HUES48 (cell line): ENCODE measurements around the gene RNF152.

Source experiments
- H3K27ac ChIP-seq: one replicate; pipeline ENCODE4 v1.7.0; 2013; ENCODE audit warnings: low read depth, low read length, inconsistent platforms
- H3K27me3 ChIP-seq: 2 replicates; pipeline ENCODE4 v1.6.1; 2013; ENCODE audit warnings: mild to moderate bottlenecking, low read length; ENCODE audit not compliant: control insufficient read depth, insufficient read depth
- H3K36me3 ChIP-seq: 2 replicates; pipeline ENCODE4 v1.6.1; 2013; ENCODE audit warnings: low read length; ENCODE audit not compliant: control insufficient read depth, insufficient read depth
- H3K4me1 ChIP-seq: 2 replicates; pipeline ENCODE4 v1.6.1; 2013; ENCODE audit warnings: mild to moderate bottlenecking, low read length; ENCODE audit not compliant: control insufficient read depth, insufficient read depth
- H3K4me3 ChIP-seq: 2 replicates; pipeline ENCODE4 v1.5.1; 2013; ENCODE audit warnings: mild to moderate bottlenecking, low read depth, low read length
- H3K9ac ChIP-seq: 2 replicates; pipeline ENCODE4 v1.6.1; 2013; ENCODE audit warnings: mild to moderate bottlenecking, low read depth, low read length, moderate library complexity
- H3K9me3 ChIP-seq: 2 replicates; pipeline ENCODE4 v1.6.1; 2013; ENCODE audit warnings: low read length; ENCODE audit not compliant: control insufficient read depth, insufficient read depth

RNF152 gene, protein sequence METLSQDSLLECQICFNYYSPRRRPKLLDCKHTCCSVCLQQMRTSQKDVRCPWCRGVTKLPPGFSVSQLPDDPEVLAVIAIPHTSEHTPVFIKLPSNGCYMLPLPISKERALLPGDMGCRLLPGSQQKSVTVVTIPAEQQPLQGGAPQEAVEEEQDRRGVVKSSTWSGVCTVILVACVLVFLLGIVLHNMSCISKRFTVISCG

DNA sequence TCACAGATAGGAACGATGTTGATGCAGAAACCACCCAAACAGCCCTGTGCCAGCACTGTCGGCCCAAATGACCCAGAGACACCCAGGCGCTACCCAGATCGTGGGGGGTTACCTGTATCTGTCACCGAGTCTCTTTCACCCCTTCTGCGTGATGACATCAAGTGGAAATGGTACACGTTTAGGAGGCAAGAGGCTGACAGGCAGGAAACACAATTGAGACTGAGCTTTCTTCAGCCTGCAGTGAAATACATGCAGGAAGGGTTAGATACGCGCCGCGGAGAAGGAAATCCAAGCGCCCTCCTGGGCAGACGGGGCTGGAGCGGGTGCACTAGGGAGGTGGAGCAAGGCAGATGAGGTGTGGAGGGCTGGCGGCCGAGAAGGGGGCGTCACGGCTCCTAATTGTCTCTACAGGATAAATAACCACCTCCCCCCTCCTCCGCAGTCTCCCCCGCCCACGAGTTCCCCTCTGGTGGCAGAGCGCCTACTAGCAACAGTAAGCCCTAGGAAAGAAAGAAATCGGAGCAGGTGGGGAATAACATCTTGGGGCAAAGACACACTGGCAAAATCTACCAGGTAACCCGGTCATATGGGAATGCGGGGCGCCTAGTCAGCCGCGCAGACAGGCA lies at the start of gene RNF152:
RNF152 (minus strand) TSS at position 325 of the 626 bp plus-strand sequence. CDS start 76,544 bp downstream, outside the sequence.
- H3K4me3 ChIP-seq: peak within 1 kb of the TSS; percentile 83
- H3K27ac ChIP-seq: no peak within 1 kb of the TSS
- H3K27me3 ChIP-seq: peaks cover 45% of the 10 kb centered on the region
- peaks cover 17% of the 10 kb centered on the region for H3K4me1 ChIP-seq
- no peaks in the 10 kb centered on the region for H3K9me3 ChIP-seq
- peak within 1 kb of the TSS; percentile 59; the same call in 1 of the 2 replicates for H3K9ac ChIP-seq
- H3K36me3 ChIP-seq: no peaks in the 10 kb centered on the region

DNA sequence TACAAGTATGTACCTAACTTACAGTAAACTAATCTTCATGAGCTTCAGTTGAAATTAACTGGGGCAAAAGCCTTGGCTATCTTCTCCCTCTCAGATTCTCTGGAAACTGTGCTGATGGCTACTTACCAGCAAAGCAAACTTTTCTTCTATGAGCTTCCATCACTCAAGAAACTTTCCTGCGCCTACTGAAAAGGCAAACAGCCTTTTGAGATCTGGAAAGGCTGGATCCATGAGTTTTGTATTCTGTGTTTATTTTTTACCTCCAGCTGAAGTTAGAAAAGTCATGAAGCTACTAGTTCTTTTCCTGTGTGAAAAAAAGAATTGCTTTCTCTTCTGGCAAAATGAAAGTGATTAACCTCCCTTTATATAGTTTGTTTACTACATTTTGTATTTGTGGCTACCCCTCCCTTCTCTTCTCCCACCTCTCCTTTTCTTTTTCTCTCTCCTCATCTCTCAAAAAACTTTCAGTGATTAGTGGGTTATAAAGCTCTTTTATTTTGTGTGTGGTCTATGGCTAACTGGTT lies 49.2 kb upstream of the RNF152 start:
- Histone ChIP-seq H3K27ac (no peak overlapping the region), H3K4me3 (no peak overlapping the region), H3K27me3 (no peaks in the 10 kb centered on the region), H3K4me1 (no peaks in the 10 kb centered on the region), H3K9me3 (no peaks in the 10 kb centered on the region), H3K36me3 (no peaks in the 10 kb centered on the region), H3K9ac (no peak overlapping the region)

DNA sequence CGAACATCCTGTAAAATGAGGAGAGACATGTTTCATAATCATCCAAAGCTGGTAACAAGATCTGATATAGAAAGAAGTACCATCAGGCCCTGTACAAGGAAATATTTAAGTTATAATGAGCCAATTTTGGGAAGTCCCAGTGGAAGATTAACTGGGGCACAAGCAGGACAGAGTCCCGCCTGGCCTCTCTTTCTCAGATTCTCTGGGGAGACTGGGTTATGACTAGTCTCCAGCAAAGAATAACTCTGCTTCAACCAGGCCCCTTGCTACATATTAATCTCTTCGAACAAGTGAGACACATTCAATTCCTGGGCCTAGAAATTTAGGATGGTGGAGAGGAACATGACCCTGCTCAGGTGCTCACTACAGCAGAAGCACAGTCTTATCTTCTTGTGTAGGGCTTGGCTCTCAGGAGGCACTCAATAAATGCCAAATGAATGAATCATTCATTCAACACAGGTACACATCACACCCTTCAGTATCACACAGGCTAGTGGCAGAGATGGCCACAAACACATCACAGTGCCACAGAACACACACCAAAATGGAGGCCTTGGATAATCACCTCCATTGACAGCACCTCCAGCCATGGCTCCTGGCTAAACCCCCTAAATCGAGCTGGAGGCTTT lies 46.4 kb upstream of the RNF152 start:
- H3K4me1 ChIP-seq: no peaks in the 10 kb centered on the region

DNA sequence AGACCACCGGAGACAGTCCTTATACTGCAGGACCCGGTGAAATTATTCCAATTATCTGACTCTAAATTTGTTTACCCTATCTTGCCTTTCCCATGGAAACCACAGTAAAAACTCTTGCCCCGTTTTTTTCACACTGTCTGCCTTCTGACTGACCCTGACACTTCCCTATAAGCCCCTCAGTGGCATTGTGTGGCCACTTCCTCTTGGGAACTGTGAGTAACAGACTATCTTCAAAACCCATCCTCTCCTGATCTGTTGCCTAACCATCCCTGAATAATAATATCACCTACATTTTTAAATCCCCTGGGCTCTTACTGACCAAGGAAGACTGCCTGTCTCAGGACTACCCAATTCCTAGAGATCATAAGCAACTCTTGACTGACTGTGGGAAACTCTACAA lies 42.6 kb upstream of the RNF152 start:
- Histone ChIP-seq H3K27ac (no peak overlapping the region), H3K4me1 (no peaks in the 10 kb centered on the region), H3K36me3 (no peaks in the 10 kb centered on the region), H3K9me3 (no peaks in the 10 kb centered on the region), H3K4me3 (no peak overlapping the region), H3K27me3 (no peaks in the 10 kb centered on the region), H3K9ac (no peak overlapping the region)

More for the DNA sequence above, 46.4 kb upstream of the RNF152 start:
- Histone ChIP-seq H3K4me3 (no peak overlapping the region), H3K27ac (no peak overlapping the region), H3K9ac (no peak overlapping the region), H3K9me3 (no peaks in the 10 kb centered on the region), H3K27me3 (no peaks in the 10 kb centered on the region), H3K36me3 (no peaks in the 10 kb centered on the region)

DNA sequence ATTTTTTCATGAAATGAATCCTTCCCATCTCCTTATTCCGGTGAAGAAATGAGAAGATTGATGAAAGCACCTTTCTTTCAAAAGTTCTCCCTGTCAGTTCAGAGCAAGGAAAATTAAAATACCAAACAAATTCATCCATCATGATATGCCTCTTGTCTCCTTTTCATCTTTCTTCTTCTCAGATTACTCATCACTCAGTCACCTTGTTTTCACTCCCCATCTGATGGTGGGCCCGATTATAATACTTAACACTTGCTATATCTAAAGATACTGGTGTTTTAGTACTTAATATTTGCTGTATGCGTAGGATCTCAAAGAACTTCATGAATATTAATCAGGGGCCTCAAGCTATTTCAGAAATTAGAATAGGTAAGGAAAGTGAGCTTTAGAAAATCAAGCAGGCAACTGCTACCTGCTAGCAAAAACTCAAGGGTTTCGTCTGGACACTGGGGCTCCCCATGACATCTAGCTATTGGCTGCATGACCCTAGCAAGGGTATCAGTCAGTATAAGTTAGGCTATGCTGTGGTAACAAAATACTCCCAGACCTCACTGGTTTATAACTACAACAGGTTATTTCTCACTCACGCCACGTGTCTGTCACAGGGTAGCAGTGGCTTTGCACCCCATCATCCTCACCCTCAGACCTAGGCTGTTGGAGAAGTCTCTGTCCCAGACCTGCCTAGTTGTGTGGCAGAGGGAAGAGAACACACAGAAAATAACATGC lies 39.0 kb upstream of the RNF152 start:
- Histone ChIP-seq H3K27me3 (no peaks in the 10 kb centered on the region), H3K27ac (no peak overlapping the region), H3K36me3 (no peaks in the 10 kb centered on the region), H3K9me3 (no peaks in the 10 kb centered on the region), H3K4me3 (no peak overlapping the region), H3K9ac (no peak overlapping the region), H3K4me1 (no peaks in the 10 kb centered on the region)

DNA sequence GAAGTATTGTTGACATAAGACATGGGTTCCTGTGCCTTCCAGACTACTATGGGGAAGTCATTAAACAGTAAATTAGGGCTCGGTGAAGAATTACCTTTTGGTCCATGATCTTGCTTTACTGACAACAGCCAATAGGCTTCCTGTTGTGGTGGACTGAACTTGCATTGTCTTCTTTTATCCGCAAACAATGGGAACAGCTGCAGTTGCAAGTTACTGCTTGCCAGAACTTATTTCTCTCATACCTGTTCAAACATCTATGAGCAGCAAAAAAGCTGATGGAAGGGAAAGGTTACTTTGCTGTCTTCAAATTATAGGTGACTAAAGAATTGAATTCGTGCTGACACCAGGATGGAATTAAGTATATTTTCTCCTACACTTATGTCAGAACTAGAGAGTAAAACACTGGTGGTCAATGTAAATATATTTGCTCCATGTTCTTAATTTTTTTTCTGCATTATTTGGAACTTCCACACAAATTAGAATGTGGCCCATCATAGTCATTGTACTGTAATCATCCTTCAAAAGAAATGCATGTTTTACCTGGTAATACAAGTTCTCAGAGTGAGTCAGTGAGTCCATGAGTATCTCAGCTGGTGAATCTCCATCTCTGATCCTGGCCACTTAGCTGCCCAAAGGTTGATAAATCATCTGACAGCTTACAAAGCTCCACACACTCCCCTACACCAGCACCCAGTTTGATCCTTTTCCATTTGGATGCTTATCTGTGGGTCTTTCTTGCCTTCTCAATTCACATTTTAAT lies 37.3 kb upstream of the RNF152 start:
- Histone ChIP-seq H3K36me3 (no peaks in the 10 kb centered on the region), H3K4me1 (no peaks in the 10 kb centered on the region), H3K27me3 (no peaks in the 10 kb centered on the region), H3K4me3 (no peak overlapping the region), H3K27ac (no peak overlapping the region), H3K9ac (no peak overlapping the region), H3K9me3 (no peaks in the 10 kb centered on the region)

DNA sequence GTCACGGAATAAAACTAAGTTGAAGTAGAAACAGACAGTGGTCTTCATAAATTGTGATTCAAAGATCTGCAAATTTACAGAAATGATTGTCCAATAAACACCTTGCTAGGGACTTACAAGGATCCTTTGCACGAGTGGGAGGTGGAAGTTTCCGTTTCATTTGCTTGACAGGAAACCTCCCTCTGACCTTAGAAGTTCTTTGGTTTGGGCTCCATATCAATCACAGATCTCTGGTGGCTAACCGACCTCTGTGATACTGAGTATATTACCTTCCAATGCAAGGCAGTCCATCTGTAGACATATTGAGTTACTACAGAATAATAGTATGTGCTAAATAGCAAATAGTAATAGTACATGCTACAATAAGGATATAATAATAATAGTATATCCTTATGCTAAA lies 33.7 kb upstream of the RNF152 start:
- peaks cover 3% of the 10 kb centered on the region; the same call in 1 of the 2 replicates for H3K4me1 ChIP-seq
- H3K27me3 ChIP-seq: no peaks in the 10 kb centered on the region
- H3K9me3 ChIP-seq: no peaks in the 10 kb centered on the region
- H3K9ac ChIP-seq: no peak overlapping the region
- no peak overlapping the region for H3K27ac ChIP-seq
- no peaks in the 10 kb centered on the region for H3K36me3 ChIP-seq
- H3K4me3 ChIP-seq: no peak overlapping the region

DNA sequence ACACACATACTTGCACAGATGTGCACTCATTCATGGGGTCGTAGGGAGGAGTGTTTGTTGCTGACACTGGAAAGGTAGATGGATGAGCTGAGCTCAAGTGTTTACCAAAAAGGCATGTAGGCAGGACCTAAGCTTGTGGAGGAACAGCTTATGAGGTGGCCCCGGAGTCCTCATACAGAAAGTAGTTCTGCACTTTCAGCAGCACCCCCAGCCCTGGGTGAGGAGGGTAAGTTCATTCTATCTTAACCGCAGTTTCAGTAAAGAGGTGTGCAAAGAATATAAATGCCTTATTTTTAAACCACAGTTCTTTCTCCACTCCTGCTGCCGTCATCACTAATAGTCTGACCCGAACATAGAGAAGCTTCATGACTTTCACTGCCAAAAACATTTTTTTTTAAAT lies 31.7 kb upstream of the RNF152 start:
- Histone ChIP-seq H3K9ac (no peak overlapping the region), H3K9me3 (no peaks in the 10 kb centered on the region), H3K4me1 (peaks cover 6% of the 10 kb centered on the region), H3K36me3 (no peaks in the 10 kb centered on the region), H3K4me3 (no peak overlapping the region), H3K27me3 (no peaks in the 10 kb centered on the region), H3K27ac (no peak overlapping the region)

DNA sequence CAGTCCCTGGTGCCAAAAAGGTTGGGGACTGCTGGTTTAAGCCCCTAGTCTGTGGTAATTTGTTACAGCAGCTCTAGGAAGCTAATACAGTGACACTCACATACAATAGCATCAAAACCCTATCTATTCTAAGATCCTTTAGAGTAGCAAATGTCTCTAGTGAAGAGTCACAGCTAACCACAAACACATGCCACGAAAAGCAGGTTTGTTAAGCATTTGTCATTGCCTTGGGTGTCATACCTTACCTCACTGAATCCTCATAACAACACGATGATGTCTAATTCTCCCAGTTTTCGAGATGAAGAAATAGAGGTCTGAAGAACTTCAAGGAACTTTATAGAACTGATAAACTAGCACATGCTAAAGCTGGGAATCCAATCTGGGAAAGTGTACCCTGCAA lies 29.6 kb upstream of the RNF152 start:
- Histone ChIP-seq H3K9me3 (no peaks in the 10 kb centered on the region), H3K4me1 (peaks cover 6% of the 10 kb centered on the region), H3K27ac (no peak overlapping the region), H3K27me3 (no peaks in the 10 kb centered on the region), H3K9ac (no peak overlapping the region), H3K4me3 (no peak overlapping the region), H3K36me3 (no peaks in the 10 kb centered on the region)

DNA sequence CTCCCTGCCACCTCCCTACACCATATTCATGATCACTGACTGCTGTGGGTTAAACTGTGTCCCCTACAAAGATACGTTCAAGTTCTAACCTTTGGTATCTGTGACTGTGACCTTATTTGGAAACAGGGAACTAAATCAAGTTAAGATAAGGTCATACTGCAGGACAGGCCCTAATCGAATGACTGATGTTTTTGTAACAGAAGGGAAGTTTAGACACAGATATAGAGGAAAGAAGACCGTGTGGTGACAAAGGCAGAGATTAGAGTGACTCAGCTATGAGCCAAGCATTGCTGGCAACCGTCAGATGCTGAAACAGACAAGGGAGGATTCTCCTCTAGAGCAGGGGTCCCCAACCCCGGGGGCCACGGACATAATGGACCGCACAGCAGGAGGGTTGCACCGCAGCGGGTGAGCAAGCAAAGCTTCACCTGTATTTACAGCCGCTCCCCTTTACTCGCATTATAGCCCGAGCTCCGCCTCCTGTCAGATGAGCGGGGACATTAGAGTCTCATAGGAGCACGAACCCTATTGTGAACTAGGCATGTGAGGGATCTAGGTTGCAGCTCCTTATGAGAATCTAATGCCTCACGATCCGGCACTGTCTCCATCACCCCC lies 28.9 kb upstream of the RNF152 start:
- H3K27me3 ChIP-seq: no peaks in the 10 kb centered on the region
- peaks cover 6% of the 10 kb centered on the region for H3K4me1 ChIP-seq
- H3K9ac ChIP-seq: no peak overlapping the region
- H3K4me3 ChIP-seq: no peak overlapping the region
- H3K36me3 ChIP-seq: no peaks in the 10 kb centered on the region
- H3K9me3 ChIP-seq: no peaks in the 10 kb centered on the region
- no peak overlapping the region for H3K27ac ChIP-seq
